Midbrain (tissue), 1 donor: Measurements from ENCODE around the gene TTC23L.

Experiments used
- DNase-seq: peaks from one replicate; lab custom pipeline; 2025; lab: John Stamatoyannopoulos, UW

The TTC23L gene

DNA sequence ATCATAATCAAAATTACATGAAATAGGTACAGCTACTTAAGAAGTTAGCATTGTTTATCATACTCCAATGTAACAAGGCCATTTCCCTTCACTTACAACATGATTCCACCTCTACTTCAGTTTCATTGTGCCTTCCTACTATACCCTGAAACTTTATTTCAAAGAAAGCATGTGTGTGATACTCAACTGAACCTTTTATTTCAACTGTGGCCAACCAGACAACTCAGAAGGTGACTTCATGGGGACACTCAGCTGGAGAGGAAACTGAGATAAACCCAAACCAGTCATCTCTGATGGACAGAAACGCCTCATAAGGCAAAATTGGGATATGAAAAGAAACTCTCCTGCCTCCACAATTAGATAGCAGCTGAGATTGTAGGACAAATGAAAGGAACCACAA, 5.9 kb upstream of the TTC23L start:
- no peak for DNase-seq

DNA sequence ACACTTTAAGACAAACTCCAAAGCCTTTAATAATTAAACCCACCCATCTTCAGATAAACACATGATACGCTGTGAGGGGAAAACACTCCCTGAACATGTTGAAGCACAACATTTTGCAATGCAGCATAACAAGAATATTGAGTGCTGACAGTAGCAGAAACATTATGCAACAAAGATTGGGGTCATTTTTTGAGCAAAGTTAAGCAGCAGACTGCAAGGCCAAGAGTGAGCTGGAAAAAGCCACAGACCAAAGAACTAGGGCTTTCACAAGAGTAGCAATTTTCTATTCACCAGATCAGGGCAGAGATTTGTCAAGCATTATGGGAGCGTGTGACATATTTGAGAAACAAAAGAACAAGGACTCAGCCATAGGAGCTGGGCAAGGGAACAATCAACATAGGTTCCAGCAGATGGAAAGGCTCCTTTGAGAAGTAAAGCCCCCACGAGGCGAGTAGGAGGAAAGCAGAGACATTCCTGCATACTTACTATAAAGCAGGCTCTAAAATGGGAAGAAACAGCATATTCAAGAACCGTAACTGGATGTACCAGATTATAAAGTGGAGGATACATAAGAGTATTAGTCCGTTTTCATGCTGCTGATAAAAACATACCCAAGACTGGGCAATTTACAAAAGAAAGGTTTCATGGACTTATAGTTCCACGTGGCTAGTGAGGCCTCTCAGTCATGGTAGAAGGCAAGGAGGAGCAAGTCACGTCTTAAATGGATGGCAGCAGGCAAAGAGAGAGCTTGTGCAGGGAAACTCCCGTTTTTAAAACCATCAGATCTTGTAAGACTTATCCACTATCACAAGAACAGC, 4.8 kb upstream of the TTC23L start:
- no peak for DNase-seq

DNA sequence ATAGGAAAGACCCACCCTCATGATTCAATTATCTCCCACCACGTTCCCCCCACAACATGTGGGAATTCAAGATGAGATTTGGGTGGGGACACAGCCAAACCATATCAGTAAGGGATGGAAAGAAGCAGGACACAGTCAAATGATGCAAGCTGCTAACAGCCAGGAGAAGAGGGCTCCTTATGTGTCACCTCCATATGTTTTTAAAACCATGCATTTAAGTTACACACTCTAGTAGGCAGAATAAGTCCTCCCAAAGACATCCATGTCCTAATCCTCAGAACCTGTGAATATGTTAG, 4.2 kb upstream of the TTC23L start:
- DNase-seq, result no peak

DNA sequence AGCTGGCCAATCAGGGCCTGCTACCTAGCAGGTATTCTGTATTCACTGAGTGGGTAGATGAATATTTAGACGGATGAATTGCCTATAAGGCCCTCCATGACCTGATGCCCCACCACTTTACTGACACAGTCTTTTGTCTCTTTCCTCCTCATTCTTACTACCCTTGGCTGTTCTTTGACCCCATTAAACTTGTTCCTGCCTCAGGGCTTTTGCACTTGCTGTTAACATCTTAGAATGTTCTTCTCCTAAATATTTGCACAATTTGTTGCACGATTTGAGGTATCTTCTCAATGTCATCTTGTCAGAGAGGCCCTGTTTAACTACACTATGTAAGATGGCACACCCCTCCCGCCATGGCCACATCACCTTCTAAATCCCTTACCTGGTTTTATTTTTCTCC, 3.3 kb upstream of the TTC23L start:
- DNase-seq, result no peak

DNA sequence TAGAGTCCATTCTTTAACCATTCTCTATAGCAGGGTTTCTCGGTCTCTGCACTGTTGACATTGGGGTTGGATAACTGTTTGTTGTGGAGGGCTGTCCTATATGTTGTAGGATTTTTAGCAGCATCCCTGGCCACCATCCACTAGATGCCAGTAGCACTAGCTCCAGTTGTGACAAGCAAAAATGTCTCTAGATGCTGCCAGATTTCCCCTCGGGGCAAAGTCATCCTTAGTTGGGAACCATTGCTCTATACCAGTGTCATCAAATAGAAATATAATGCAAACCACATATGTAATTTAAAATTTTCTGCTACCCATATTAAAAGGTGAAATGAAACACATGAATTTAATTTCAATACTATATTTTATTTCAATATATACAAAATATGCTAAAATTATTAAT, 2.9 kb downstream of the TTC23L start:
- DNase-seq, result no peak

DNA sequence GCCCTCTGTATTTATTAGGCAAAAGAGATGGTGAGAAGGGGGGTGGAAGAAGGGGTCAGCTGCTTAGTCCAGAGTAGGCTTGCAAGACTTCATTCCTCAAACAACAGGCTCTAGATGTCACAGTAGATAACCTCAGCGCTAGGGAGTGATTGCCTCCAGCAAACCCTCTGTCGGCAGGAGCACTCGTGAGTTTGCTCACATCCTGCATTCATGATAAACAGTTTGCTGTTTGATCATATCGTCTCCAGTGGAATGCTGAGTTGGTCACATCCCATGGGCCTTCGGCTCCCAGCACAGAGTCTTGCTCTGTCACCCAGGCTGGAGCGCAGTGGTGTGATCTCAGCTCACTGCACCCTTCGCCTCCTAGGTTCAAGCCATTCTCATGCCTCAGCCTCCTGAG, 3.6 kb downstream of the TTC23L start:
- no peak for DNase-seq

DNA sequence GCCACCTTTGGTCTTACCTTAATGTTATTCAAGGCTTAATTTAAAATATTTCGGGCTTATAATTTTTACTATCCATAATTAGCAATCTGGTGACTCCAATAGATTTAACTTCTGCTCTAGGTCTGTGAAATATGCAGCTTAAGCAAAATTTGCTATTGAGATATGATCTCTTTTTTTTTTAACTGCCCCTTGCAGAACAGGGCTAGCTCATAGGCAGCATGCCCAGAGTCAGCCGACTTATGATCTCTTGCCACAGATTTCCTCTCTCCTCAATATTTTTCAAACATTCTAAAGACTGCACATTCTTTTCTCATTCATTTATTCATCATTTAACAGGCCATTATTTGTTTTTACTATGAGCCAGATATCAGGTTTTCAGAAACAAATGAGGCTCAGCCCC, 4.5 kb downstream of the TTC23L start:
- no peak for DNase-seq

DNA sequence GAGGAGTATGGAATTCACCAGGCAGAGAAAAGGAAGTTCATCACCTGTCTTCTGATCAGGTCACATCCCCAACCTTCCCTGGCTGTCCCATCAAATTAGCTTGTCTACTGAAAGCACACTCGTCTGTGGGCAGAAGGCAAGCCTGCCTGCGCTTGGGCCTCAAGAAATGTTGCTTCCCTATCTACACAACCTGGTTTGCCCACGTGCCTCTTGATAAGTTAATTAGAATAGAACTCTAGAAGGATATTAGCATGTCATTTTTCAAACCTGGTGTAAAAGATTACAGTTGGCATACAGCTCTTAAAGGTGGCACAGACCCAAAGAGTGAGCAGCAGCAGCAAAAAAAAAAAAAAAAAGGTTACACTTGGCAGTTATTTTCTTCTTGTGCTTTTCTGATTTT, 5.1 kb downstream of the TTC23L start:
- DNase-seq, result no peak

DNA sequence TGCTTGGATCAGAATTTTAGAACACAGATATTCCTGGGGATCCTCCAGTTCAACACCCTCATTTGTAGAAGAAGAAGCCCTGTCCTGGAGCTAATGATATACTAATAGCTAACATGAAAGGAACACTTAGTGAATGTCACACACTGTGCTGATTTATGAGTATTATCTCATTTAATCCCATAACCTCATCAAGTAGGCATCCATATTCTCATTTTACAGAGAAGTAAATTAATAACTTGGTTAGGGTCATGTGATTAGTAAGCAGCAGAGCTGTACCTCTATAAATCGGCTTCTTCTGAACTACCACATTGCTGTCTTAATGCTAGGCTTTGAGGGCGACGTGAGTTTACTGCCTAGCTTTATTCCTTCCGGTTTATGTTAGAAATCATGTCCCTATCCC, 6.0 kb downstream of the TTC23L start:
- DNase-seq, result no peak

DNA sequence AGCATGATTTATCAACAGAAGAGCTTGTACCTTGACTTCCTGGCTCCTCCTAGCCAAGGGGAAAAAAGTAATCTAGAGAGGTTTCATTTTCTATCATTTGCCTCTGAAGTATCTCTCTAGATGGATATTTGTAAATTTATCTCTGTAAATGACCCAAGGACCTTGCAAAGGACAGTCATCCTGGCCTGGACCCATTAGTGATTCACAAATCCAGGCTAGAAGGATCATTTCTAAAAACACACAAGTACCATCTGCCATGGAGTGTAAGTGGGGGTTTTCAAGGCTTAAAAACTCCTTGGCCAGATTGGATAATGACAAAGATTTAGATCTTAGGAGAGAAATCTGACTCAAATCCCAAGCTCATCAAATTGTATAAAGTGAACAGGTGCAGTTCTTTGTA, 8.1 kb downstream of the TTC23L start:
- no peak for DNase-seq

DNA sequence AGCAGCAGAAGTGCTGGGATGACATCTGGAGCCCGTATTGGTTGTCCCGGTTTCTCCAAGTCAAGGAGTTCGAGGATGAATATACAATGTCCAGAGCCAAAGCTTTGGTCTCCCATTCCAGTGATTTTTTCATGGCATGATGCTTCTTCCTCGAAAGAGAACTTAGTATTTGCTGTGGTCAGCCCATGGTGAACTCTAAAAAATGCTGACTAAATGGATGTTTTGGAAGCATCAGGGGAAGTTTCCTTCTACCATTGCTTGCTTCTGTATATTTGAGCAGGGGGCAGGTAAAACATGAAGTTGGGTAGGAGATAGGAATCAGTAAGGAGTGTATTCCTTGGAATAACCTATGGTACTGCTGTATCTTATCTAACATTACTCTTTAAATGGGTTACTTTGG, 8.6 kb downstream of the TTC23L start:
- no peak for DNase-seq

DNA sequence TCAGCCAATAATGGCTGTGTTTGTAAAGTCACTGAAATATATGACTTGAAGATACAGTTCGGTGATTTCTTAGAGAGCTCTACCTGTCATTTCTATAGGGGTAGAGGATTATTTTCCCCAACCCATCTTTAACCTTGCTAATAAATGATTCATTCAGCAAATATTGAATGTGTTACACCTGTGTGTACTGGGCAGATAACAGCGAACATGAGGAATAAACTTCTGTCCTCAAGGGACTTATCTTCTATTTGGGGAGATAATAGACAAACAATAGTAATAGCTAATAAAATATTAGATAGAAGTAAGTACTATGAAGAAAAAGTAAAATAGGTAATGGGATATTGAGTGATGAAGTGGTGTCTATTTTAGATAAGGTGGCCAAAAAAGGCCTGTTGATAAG, 9.3 kb downstream of the TTC23L start:
- DNase-seq, result no peak

DNA sequence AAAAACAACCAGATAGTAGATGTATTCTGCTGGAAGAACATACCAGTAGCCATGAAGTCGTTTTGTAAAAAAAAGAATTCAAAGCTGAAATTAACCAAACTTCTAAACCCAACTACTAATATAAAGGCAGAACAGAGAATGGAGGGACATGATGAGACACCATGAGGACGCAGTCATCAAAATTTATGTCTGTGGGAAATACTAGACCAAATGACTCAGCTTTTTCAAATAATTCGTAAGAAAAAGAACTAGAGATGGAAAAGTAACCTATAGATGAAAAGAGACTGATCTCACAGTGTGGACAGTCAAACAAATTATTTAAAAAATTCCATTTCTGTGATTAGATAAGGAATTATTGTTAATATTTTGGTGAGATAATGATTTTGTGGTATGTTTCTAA, 10.3 kb downstream of the TTC23L start:
- DNase-seq, result no peak

DNA sequence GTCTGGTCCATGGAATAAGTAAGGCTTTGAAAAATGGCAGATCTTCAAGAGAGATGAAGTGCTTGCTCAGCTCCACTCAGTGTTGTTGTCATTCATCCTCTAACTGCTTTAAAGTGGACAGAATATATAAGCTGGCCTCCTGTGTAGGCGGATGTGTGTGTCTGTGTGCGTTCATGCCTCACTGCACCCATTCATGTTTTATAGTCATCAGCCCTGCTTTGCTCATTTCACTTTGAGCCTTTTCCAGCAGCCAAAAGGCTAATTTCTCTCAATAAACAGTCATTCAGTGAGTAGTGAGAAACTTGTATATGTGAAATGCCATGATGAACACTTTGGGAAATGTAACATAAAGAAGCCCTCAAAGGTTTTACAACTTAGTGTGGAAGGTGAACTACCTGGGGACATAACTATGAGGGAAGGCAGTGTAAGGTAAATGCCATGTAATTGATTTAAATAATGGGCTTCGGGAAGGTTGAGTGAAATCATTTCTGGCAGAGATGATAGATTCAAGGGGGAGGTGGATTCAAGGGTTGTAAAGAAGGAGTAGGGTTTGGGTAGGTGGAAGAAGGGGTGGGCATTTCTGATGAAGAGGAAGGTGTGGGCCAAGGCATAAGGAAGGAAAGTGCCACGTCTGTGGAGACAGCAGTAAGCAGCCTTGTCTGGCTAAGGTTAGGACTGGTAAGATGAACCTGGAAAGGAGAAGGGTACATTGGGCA, 15.7 kb downstream of the TTC23L start:
- DNase-seq, result no peak

DNA sequence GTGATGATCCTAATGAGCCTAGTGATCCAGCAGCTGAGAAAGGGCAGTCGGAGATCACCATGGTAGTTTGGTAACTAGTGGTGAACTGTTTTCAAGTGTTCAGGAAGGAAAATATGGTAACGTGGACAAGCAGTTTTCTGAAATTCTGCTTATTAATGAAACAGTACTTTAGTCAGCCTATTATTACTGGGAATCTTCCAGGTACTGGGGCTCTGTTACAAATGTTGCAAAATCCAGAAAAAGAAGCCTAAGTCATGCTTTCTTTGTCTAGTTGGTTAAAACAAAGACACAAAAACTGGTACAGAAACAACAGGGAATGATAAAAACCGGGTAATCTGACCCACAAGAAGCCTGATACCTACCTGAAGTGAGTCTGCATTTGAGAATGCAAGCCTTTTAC, 18.2 kb downstream of the TTC23L start:
- no peak for DNase-seq

DNA sequence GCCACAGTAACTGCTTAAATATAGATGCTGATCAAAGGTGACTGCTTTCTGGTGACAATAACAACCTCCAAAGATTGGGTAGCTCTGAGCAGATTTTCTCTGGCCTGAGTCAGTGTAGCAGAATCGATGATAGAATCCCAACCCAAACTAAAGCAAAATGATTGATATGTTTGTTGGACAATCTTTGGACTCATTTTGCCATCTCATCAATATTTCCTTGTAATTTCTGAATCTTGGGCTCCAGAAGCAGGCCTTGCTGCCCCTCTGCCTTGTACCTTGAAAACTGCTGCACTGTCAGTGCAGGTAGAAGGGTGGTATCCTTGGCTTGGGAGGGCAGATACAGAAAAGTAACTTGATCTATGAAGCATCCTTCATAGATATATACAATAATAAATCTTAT, 18.9 kb downstream of the TTC23L start:
- DNase-seq, result no peak

DNA sequence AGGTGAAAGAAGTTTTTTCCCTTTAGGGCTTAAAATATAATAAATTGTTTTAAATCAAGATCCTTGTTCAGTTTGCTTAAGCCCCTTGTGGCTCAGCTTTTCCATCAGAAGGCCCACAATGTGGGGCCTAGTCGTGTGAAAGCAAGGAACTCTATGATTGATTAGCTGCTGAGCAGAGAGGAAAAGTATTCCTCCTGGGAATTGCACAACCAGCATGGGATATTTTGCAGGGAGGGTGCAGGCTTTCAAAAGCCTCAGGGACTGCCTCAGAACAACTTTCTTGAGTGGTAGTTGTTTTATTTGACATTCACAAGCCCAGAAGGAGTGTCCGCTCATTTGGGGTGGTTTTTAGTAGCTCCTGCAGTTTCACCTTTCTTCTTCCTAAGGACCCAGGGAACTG, 19.8 kb downstream of the TTC23L start:
- no peak for DNase-seq

DNA sequence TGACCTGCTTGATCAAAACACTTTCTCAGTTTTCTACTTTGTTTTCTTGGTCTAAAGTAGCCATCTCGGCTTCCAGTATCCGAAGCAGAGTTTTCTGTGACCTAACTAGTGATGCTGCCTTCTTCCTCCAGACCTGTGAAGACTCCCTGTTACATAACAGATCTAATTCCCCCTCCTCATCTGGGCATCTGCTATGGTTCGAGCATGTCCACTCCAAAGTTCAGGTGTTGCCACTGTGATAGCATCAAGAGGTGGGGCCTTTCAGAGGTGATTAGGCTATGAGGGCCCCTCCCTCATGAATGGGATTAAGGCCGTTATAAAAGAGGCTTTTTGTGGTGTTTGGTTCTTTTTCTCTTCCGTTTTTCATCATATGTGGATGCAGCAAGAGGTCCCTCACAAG, 20.3 kb downstream of the TTC23L start:
- DNase-seq, result no peak

DNA sequence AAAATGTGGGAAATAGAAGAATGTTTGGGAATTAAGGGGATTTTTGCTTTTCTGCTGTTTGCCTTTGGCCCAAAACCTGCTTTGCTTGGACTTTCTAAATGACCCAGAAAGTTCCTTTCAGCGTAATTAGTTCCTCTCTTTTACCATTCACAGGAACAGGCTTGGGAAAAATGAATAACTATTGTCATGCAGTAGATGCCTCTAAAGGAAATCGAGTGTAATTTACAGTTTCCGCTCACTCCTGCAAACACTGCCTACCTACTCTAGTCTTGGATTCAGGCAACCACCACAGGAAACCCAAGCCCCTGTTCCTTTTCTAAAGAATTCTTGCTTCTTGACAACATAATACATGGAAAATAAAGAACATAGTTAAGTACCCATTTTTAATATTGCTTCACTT, 25.0 kb downstream of the TTC23L start:
- DNase-seq, result no peak

DNA sequence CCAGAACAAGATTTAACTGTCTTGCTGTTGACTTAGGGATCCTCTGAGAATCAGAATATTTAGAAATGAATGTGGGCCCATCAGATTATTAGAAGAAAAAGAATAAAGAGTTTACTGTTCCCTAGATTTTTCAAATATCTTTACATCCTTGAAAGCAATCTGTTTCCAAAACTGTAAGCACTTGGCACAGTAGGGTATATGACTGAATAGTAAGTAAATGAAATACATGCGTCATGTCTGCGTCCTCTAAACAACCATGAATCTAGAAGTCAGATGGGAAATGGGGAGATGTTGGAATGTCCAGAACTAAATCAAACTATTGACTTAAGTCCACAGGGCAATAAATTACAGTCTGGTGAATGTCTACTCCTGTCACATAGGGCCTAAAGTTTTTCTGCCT, 26.1 kb downstream of the TTC23L start:
- no peak for DNase-seq

DNA sequence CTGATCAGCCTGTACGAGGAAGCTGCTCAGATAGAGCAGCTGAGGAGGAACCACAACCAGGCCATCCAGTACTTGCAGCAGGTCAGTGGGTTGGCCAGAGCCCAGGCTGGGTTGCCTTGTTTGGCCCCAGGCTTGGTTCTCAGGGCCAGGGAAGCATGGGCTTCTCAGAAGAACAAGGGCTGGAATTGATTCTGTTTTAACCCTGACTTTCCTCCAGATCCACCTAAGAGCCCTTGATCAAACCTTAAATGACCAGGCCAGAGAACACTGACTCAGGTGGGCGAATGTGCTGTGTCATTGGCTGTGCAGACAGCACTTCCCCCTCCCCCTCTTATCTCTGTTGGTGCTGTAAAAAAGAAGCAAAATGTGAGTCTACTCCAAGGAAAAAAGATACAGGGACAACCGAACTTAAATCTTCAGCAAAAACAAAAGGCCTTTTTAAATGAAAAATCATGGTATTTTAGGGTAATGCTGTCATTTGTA, 28.1 kb downstream of the TTC23L start:
- no peak for DNase-seq

DNA sequence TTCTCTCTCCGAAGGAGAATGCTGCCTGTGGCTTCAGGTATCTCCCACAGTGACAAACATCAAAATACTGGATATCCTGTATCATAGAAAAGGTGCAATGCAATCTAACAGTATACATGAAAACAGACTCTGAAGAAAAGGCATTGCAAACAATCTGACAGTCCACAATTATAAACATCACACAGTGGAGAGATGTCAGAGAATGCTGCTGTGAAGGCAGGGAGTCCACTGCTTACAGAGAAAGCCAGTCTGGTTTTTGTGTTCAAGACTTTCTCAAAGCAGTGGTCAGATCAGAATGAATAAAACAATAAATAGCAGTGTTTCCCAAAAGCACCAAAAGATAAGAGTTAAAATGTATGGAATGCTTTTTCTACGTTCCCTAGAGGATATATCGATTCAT, 28.7 kb downstream of the TTC23L start:
- DNase-seq, result no peak

DNA sequence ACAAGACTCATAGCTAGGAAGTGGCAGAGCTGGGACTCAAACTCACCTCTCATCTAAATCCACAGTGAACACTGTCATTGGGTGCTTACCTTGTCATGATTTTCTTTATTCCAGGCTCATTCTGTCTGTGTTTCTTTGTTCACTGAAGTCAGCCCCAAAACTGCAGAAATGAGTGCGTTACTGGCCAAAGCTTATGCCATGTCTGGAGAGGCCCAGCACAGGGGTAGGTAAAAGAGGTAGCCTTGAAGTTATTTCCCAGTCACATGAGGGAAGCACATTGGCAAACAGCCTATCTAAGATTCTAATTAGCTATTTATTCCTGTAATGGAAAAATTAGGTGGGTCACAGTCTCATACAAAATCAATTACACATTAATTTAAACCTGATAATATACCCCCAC, 29.8 kb downstream of the TTC23L start:
- peak; percentile 14 for DNase-seq

DNA sequence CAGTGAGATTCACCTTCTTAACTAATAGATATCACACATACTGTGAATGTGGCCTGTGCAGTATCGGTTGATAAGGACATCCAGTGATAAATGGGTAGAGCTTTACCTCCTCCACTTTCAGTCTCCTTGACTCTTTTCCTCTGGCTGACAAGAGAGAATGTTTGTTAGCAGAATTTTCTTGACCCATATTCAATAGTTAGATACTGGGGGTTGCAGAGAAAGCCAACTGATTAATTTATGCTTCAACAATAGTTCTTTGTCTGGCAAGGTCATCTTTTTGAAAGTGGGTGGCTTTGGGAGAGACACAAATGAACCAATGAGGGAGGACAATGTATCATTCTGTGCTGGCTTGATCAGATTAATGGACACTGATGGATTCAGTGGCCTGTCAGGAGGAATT, 30.3 kb downstream of the TTC23L start:
- peak; percentile 65 for DNase-seq
